ENCODE results near the gene NUP42.
"Not testable (repeated sequence)": the region's sequence is repeated elsewhere in the genome, so short reads cannot be mapped to it uniquely, and the experiment has no call there.

NUP42 gene

GRCh38 chr7:23224364-23224763 is 42.5 kb downstream of the NUP42 start:
- peak; percentile 57; the same call in 1 of the 2 replicates for TF ChIP-seq SPI1 (IDR thresholded peaks at IDR 0.05; ENCODE audit: low read depth, low read length)
- not testable (repeated sequence) for FAIRE-seq; DNase-seq (ENCODE audit: insufficient read length, low spot score)

GRCh38 chr7:23226844-23227450 is 45.1 kb downstream of the NUP42 start:
- DNase-seq (ENCODE audit: insufficient read length, low spot score) (no peak), FAIRE-seq (no peak)
- TF ChIP-seq POLR2A (IDR thresholded peaks at IDR 0.05; ENCODE audit: low read depth, low read length), result no peak
- TF ChIP-seq TAF1 (IDR thresholded peaks at IDR 0.05; ENCODE audit: low read depth, low read length), result no peak
- TF ChIP-seq PAX5 (IDR thresholded peaks at IDR 0.05; ENCODE audit: insufficient read depth, low read length, severe bottlenecking), result no peak
- no peak for TF ChIP-seq SPI1 (IDR thresholded peaks at IDR 0.05; ENCODE audit: low read depth, low read length)
- TF ChIP-seq POU2F2 (IDR thresholded peaks at IDR 0.05; ENCODE audit: low read depth, low read length), result no peak
- TF ChIP-seq POLR2AphosphoS5 (IDR thresholded peaks at IDR 0.05; ENCODE audit: low read depth, low read length), result no peak

DNA sequence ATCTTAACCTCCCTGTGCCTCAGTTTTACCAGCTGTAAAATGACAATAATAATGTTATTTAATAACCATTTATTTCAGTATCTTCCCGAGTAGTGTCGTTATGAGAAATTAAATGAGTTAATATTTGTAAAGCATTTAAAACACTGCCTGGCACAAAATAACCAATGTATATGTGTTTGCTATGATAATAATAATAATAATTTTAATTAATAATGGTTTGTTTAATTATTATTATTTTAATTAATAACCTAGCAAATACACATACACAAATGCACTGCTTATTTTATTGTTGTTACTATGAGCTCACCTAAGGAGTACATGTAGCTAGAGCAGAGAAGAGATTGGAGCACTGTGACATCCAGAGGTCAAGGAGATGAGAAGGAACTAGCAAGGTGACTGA is 46.6 kb downstream of the NUP42 start:
- FAIRE-seq (no peak), DNase-seq (ENCODE audit: insufficient read length, low spot score) (no peak)
- no peak for TF ChIP-seq POU2F2 (IDR thresholded peaks at IDR 0.05; ENCODE audit: low read depth, low read length)
- TF ChIP-seq POLR2AphosphoS5 (IDR thresholded peaks at IDR 0.05; ENCODE audit: low read depth, low read length), result no peak
- TF ChIP-seq SPI1 (IDR thresholded peaks at IDR 0.05; ENCODE audit: low read depth, low read length), result no peak
- TF ChIP-seq PAX5 (IDR thresholded peaks at IDR 0.05; ENCODE audit: insufficient read depth, low read length, severe bottlenecking), result no peak
- no peak for TF ChIP-seq TAF1 (IDR thresholded peaks at IDR 0.05; ENCODE audit: low read depth, low read length)
- no peak for TF ChIP-seq POLR2A (IDR thresholded peaks at IDR 0.05; ENCODE audit: low read depth, low read length)

- DNase-seq (ENCODE audit: insufficient read length, low spot score) (no peak), FAIRE-seq (no peak)
- no peak for TF ChIP-seq POU2F2 (IDR thresholded peaks at IDR 0.05; ENCODE audit: low read depth, low read length)
- TF ChIP-seq POLR2AphosphoS5 (IDR thresholded peaks at IDR 0.05; ENCODE audit: low read depth, low read length), result no peak
- TF ChIP-seq SPI1 (IDR thresholded peaks at IDR 0.05; ENCODE audit: low read depth, low read length), result no peak
- TF ChIP-seq TAF1 (IDR thresholded peaks at IDR 0.05; ENCODE audit: low read depth, low read length), result no peak
- no peak for TF ChIP-seq POLR2A (IDR thresholded peaks at IDR 0.05; ENCODE audit: low read depth, low read length)
- no peak for TF ChIP-seq PAX5 (IDR thresholded peaks at IDR 0.05; ENCODE audit: insufficient read depth, low read length, severe bottlenecking)
Observed at GRCh38 chr7:23230641-23231101, 48.8 kb downstream of the NUP42 start.

DNA sequence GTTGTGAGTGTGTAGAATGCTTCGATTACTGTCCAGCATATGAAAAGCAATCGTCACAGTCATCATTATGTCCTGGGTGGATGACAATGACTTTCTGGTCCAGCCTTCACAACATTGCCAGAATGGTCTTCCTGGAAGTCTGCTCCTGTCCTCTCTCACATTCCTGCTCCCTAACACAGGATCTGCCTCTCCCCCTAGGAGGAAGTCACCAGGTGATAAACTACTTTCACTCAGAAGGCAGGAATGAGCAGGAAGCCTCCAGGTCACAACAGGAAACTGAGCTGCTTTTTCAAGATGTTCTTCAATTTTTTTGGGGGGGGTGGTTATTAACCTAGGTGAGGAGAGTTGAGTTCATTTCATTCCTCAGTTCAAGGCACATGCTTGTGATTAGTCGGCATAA is 51.1 kb downstream of the NUP42 start:
- DNase-seq (ENCODE audit: insufficient read length, low spot score) (no peak), FAIRE-seq (no peak)
- TF ChIP-seq SPI1 (IDR thresholded peaks at IDR 0.05; ENCODE audit: low read depth, low read length) (no peak), POLR2A (IDR thresholded peaks at IDR 0.05; ENCODE audit: low read depth, low read length) (no peak), TAF1 (IDR thresholded peaks at IDR 0.05; ENCODE audit: low read depth, low read length) (no peak), POLR2AphosphoS5 (IDR thresholded peaks at IDR 0.05; ENCODE audit: low read depth, low read length) (no peak), POU2F2 (IDR thresholded peaks at IDR 0.05; ENCODE audit: low read depth, low read length) (no peak)

- FAIRE-seq (peak; percentile 81), DNase-seq (ENCODE audit: insufficient read length, low spot score) (peak; percentile 34)
- TF ChIP-seq SPI1 (IDR thresholded peaks at IDR 0.05; ENCODE audit: low read depth, low read length), result no peak
- no peak for TF ChIP-seq POLR2A (IDR thresholded peaks at IDR 0.05; ENCODE audit: low read depth, low read length)
- no peak for TF ChIP-seq PAX5 (IDR thresholded peaks at IDR 0.05; ENCODE audit: insufficient read depth, low read length, severe bottlenecking)
- no peak for TF ChIP-seq TAF1 (IDR thresholded peaks at IDR 0.05; ENCODE audit: low read depth, low read length)
- no peak for TF ChIP-seq POLR2AphosphoS5 (IDR thresholded peaks at IDR 0.05; ENCODE audit: low read depth, low read length)
- no peak for TF ChIP-seq POU2F2 (IDR thresholded peaks at IDR 0.05; ENCODE audit: low read depth, low read length)
Observed at GRCh38 chr7:23234569-23235296, 52.9 kb downstream of the NUP42 start.

DNA sequence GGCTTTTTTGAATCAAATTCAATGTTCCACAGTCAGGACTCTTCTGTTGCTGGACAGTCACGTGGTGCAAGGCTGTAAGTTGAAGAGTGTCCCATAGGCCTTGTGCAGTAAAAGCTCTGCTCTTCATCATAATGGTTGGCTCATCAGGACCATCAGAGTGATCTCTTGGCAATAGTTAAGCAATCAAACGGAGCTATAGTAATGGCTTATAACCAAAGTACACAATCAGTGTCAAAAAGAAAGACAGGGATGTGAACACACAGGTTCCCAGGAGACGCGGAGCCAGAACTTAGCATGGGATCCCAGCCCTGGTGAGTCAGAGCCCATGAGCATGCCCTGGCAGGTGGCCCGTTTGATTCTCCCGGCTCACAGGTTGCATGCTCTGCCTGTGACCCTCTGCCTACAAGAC is 54.0 kb downstream of the NUP42 start:
- DNase-seq (ENCODE audit: insufficient read length, low spot score) (no peak), FAIRE-seq (peak; percentile 16)
- no peak for TF ChIP-seq POLR2AphosphoS5 (IDR thresholded peaks at IDR 0.05; ENCODE audit: low read depth, low read length)
- no peak for TF ChIP-seq POLR2A (IDR thresholded peaks at IDR 0.05; ENCODE audit: low read depth, low read length)
- TF ChIP-seq TAF1 (IDR thresholded peaks at IDR 0.05; ENCODE audit: low read depth, low read length), result no peak
- TF ChIP-seq PAX5 (IDR thresholded peaks at IDR 0.05; ENCODE audit: insufficient read depth, low read length, severe bottlenecking), result no peak
- TF ChIP-seq POU2F2 (IDR thresholded peaks at IDR 0.05; ENCODE audit: low read depth, low read length), result no peak
- no peak for TF ChIP-seq SPI1 (IDR thresholded peaks at IDR 0.05; ENCODE audit: low read depth, low read length)

DNA sequence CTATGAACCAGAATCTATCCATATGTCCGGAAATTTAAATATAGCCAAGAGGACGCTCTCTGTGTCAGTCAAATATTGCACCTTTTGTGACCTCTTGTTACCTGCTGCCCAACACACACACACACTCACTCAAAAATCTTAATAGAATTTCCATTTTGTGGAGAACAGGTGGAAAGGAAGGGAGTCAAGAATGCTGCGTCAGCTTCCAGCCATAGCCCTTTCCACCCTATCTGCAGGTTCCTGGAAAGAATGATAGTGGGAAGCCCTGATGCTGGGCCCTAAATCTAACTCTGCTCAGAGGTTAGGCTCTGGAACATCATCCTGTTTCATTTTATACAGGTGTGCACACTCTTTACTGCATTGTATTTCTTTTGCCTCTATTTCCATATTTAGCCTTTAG is 55.2 kb downstream of the NUP42 start:
- TF ChIP-seq TAF1 (IDR thresholded peaks at IDR 0.05; ENCODE audit: low read depth, low read length) (no peak), POLR2AphosphoS5 (IDR thresholded peaks at IDR 0.05; ENCODE audit: low read depth, low read length) (no peak), POU2F2 (IDR thresholded peaks at IDR 0.05; ENCODE audit: low read depth, low read length) (no peak), POLR2A (IDR thresholded peaks at IDR 0.05; ENCODE audit: low read depth, low read length) (no peak), SPI1 (IDR thresholded peaks at IDR 0.05; ENCODE audit: low read depth, low read length) (no peak), PAX5 (IDR thresholded peaks at IDR 0.05; ENCODE audit: insufficient read depth, low read length, severe bottlenecking) (no peak)
- FAIRE-seq (no peak), DNase-seq (ENCODE audit: insufficient read length, low spot score) (no peak)

- no peak for FAIRE-seq
- no peak for TF ChIP-seq SPI1 (IDR thresholded peaks at IDR 0.05; ENCODE audit: low read depth, low read length)
- no peak for TF ChIP-seq POLR2A (IDR thresholded peaks at IDR 0.05; ENCODE audit: low read depth, low read length)
- no peak for TF ChIP-seq POU2F2 (IDR thresholded peaks at IDR 0.05; ENCODE audit: low read depth, low read length)
- TF ChIP-seq TAF1 (IDR thresholded peaks at IDR 0.05; ENCODE audit: low read depth, low read length), result no peak
- TF ChIP-seq POLR2AphosphoS5 (IDR thresholded peaks at IDR 0.05; ENCODE audit: low read depth, low read length), result no peak
- TF ChIP-seq PAX5 (IDR thresholded peaks at IDR 0.05; ENCODE audit: insufficient read depth, low read length, severe bottlenecking), result no peak
- DNase-seq (ENCODE audit: insufficient read length, low spot score), result no peak
Observed at GRCh38 chr7:23238983-23239652, 57.3 kb downstream of the NUP42 start.

Data from GM12891 (cell line).